Left renal pelvis (tissue), 4 donors: ENCODE measurements around the gene MOK. TPM values are rescaled to one million over a fixed set of nuclear protein-coding genes. Genes with fewer than 3 reads are reported as not detected.

Source experiments
- DNase-seq, 4 donors: peaks; one replicate each; pipeline ENCODE4 v3.0.0-alpha.2; 2013; ENCODE audit warnings: low read depth in 4 of 4, low spot score in 3 of 4
- polyA plus RNA-seq, 4 donors: library from polyadenylated mRNA; unstranded; fragments of 120-200 nt; gene quantifications; one replicate each; pipeline ENCODE4 v1.2.1, GENCODE V29; 2013; ENCODE audit not compliant: insufficient read length in 4 of 4

Gene MOK
- polyA plus RNA-seq, 4 donors, result 16.2 to 40.3 (median 25.8) TPM

- no peak for DNase-seq
Observed at GRCh38 chr14:102210421-102211042, 94.4 kb downstream of the MOK start.

DNA sequence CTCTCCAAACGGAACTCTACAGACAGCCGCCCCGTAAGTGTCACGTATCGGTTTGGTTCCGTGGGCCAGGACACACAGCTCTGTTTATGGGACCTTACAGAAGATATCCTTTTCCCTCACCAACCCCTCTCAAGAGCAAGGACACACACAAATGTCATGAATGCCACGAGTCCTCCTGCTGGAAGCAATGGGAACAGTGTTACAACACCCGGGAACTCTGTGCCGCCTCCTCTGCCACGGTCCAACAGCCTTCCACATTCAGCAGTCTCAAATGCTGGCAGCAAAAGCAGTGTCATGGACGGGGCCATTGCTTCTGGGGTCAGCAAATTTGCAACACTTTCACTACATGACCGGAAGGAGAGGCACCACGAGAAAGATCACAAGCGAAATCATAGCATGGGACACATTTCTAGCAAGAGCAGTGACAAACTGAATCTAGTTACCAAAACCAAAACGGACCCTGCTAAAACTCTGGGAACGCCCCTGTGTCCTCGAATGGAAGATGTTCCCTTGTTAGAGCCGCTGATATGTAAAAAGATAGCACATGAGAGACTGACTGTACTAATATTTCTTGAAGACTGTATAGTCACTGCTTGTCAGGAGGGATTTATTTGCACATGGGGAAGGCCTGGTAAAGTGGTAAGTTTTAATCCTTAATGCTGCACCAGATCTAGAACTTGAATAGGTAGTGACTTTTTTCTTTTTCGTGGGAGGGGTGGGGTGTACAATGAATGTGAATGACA is 95.6 kb downstream of the MOK start:
- DNase-seq, result peak in 3 of 4 donors; percentile 20 to 52 (median 48)

- no peak for DNase-seq
Observed at GRCh38 chr14:102208741-102209140, 96.2 kb downstream of the MOK start.

DNA sequence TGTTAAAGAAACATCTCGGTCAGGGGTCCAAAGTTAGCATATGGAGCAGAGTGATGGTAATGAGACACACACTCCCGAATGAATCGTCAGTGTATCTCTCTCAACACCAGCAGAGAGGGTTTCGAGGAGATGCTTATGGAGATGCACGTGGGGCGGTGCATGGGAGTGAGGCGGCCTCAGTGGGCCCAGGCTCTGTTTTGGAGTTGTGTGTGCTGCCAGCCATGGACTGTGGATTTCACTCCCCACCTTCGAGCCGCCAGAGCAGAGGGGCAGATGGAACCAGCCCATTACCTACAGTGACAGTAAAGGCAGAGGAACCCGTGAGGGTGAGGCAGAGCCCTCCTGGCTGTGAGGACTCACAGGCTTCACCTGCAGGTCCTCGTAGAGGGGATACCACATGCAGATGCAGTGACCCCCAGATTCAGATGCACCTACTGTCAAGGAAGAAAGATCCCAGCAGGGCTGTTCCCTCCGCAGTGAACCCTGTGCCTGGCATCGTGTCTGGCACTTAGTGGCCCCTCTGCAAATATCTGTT is 97.1 kb downstream of the MOK start:
- DNase-seq, result no peak

GRCh38 chr14:102206918-102207317 is 98.0 kb downstream of the MOK start:
- DNase-seq, result no peak

- no peak for DNase-seq
Observed at GRCh38 chr14:102205560-102205959, 99.4 kb downstream of the MOK start.

GRCh38 chr14:102203382-102203781 is 101.6 kb downstream of the MOK start:
- DNase-seq, result no peak

DNA sequence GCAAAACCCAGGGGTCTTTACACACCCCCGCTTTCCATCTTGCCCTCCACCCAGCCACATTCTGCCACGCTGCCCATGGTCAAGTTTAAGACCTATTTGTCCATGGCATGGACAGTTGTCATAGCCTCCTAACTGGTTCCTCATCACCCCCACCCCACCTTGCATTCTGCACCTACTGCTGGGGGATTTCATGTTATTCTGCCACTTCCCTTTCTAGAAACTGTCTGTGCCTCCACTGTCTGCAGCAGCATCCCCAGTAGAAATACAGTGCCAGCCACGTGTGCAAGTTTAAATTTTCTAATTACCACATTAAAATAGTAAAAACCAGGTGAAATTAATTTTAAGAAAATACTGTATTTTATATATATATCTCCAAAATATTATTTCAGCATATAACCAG is 102.0 kb downstream of the MOK start:
- DNase-seq, result no peak

DNA sequence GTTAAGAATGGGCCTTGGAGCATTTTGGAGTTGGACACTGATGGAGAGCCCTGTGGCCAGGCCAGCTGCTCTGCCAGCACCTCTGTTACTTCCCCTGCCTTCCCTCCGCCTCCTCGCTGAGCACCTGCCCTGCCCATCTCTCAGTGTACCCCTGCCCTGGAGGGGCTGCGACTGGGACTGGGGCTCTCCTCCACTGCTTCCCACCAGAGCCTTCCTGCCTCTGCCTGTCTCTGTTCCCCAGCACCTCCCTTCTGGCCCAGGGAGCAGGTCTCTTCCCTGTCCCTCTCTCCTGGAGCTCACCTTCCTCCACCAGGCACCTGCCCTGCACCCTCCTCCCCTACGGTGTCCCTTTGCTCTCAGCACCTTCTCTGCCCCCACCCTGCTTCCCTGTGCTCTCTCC is 103.2 kb downstream of the MOK start:
- DNase-seq, result no peak

- DNase-seq, result no peak
Observed at GRCh38 chr14:102201353-102201738, 103.6 kb downstream of the MOK start.

GRCh38 chr14:102200690-102201352 is 104.1 kb downstream of the MOK start:
- no peak for DNase-seq

DNA sequence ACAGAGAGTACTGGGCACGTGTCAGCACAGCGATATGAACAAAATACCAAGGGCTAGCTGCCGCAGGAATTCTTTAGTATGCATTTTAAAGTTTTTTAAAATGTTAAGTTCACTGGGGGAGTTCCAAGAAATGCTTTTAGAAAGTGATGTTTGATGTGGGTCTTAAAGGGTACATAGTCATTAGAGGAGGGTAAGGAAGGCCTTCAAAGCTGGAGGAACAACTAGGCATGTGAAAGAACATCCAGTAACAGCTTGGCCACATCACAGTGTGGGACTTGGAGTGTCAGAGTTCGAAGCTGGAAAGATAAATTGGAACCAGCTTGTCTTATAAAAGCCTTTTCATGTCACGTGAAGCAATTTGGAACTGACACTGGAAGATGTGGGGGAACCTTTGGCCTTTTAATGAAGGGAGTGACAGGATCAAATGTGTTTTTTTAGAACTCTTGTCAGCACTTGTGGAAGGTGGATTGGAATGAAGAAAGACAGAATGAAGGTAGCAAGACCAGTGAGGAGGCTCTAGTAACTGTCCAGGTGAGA is 107.6 kb downstream of the MOK start:
- DNase-seq, result no peak

DNA sequence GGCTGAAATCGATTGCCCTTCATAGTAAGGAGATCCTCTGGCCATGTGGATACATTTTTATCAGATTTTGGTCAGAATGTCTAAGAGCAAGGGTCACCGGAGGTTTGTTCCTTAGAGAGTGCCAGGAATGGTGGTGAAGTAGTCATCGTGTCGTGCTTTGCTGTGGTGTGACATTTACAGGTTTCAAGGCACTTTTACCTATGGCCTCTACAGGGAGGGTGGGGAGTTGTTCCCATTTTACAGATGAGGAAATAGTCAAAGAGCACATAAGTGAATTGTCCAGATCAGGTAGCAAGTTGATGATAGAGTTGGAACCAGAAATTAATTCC is 108.1 kb downstream of the MOK start:
- no peak for DNase-seq

- DNase-seq, result no peak
Observed at GRCh38 chr14:102196039-102196901, 108.7 kb downstream of the MOK start.

DNA sequence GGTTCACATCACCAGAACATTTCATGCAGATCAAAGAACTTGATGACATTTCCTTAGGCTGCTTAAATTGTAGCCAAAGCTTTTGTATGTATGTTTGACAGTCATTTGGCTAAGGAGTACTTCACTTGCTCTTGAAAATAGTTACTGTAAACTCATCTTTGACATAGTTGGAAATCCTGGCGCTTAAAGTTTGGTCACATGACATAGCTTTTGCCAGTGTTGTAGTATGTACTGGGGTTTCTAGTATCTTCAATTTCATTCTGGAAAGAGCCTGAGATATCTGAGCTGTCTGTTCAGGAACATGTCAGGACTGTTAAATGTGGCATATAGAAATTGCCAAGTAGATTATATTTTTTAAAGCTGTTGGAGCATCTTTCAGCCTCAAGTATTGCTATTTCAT is 109.5 kb downstream of the MOK start:
- no peak for DNase-seq

DNA sequence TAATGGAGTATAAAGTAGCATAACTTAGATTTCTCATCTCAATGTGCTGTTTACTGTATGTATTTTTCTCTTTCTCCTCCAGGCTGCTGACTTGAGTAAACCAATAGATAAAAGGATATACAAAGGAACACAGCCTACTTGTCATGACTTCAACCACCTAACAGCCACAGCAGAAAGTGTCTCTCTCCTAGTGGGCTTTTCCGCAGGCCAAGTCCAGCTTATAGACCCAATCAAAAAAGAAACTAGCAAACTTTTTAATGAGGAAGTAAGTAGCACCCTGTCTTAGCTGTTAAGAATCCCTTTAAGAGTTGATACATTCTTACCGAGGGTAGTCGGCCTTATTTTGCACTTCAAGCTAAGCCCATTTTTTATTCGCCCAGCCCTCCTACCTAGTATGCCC is 110.1 kb downstream of the MOK start:
- DNase-seq, result no peak

DNA sequence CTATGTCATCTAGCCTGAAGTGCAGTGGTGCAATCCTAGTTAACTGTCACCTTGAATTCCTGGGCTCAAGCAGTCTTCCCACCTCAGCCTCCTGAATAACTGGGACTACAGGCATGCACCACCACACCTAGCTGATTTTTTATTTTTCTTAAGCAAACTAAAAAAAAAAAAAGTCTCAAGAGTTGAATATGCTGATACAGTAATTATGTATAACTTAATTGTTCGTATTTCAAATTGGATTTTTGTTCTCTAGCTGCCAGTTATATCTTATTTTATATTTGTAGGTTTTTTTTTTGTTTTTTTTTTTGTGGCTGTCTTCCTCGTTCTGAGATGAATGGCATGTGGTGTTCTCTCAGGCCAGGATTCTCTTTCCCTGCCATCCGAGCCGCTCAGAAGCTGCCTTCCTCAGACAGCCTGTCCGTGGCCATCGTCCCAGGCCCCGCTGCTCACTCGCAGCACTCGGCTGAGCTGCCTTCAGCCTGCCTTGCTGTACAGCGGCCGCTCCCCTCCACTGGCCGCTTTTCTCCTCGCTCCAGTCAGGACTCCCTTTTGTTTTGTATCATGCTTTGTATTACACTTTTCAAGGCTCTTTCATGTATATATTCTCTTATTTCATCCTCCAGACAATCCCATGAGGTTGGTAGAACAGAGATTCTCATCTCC is 112.0 kb downstream of the MOK start:
- DNase-seq, result no peak

- DNase-seq, result no peak
Observed at GRCh38 chr14:102189874-102190273, 115.1 kb downstream of the MOK start.

- no peak for DNase-seq
Observed at GRCh38 chr14:102188187-102188586, 116.8 kb downstream of the MOK start.

- DNase-seq, result no peak
Observed at GRCh38 chr14:102187568-102188001, 117.4 kb downstream of the MOK start.
